Renal cortical epithelial cell (primary cell): ENCODE data around the gene TMEM232. TPM values are rescaled to one million over a fixed set of nuclear protein-coding genes. Genes with fewer than 3 reads are reported as not detected.

Experiments
- DNase-seq: peaks from one replicate; pipeline ENCODE4 v3.0.0-alpha.2; 2011; ENCODE audit warnings: low read depth
- total RNA-seq: library from RNA; depleted of rRNA; stranded (reverse); fragments of >200 nt; gene quantifications from 2 replicates; pipeline ENCODE4 v1.2.3, GENCODE V29; 2014

TMEM232 gene
- total RNA-seq, 1 donor from 2014 or later = 9.1 TPM

DNA sequence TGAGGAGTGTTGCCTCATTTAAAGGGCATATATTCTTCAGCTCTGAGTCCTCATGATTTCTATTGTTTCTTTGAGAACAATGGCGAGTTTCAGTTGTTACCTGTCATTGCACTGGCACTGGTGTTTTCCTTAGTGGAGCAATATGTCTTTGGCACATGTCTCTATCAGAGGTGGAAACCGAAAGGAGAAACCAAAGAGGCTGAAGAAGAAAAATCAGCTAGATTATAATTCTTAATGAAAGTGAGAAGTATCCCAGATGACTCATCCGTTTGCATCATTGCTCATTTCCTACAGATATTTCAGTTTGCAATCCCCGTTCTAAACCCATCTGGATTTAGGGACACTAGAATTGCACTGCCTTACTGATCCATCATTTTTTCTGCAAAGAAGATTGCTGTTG lies 324.6 kb downstream of the TMEM232 start:
- DNase-seq = peak; percentile 6

DNA sequence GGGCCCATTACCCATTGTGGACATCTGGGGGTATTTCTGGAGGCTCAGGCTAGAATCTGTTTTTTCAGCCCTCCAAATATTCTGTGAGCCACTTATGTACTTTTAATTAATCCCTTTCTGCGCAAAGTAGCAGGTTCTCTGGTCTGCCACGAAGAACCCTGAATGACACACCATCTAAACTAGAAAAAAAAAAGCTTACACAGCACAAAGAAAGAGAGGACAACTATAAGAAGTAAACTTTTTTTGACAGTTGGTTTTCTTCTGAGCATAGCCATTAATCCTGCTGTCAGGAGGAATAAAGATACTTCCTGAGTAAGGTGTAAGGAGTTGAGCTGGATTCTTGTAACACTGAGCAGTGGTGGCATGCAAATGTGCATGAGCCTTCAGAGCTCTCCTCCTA lies 327.5 kb downstream of the TMEM232 start:
- DNase-seq = no peak

DNA sequence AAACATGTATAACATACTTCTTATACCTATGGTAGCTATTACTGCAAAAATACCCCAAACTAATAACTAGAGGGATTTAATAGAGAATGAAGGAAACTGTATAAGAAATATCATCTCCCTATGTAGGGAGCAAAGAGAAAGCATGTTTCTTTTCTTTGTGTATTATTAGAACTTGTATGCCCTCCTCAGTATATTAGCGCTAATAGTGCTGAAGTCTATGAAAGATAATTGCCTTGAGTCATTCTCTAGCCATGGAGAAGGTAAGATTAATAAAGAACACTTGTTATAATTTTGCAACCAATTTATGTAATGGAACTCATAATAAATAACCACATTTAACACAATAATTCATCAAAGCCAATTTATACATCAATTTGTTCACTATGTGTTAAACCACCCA lies 329.2 kb downstream of the TMEM232 start:
- DNase-seq = no peak

DNA sequence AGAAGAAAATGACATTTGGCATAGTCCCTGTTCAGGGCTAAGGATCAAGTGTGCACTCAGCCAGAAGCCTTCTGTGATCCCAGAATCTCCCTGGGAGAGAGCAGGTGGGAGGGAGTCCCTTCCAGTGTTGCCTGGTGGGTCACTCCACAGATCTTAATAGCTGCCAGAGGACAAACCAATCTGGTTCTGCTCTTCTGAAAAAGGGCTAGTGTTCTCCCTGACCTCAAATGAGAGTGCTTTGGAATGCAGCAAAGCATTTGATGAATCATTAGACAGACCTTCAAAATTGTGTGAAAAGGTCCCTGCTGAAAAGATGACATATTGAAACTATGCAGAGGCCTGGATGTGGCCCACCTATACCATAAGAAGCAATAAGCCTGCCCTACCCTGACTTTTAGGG lies 339.7 kb downstream of the TMEM232 start:
- peak; percentile 90 for DNase-seq

DNA sequence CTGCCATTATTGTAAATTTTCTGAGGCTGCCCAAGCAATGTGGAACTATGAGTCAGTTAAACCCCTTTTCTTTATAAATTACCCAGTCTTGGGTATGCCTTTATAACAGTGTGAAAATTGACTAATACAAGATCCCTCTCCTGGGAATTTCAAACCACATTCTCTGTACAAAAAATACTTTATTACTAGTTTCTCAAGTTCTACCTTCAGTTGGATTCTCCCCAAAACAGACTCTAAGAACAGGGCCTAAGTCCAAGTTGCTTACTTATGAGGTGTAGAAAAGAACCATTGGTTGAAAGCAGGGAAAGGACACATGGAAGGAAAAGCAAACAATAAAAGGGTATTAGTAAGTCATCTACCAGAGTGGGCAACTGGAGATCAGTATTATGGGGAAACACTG lies 343.2 kb downstream of the TMEM232 start:
- DNase-seq = no peak

DNA sequence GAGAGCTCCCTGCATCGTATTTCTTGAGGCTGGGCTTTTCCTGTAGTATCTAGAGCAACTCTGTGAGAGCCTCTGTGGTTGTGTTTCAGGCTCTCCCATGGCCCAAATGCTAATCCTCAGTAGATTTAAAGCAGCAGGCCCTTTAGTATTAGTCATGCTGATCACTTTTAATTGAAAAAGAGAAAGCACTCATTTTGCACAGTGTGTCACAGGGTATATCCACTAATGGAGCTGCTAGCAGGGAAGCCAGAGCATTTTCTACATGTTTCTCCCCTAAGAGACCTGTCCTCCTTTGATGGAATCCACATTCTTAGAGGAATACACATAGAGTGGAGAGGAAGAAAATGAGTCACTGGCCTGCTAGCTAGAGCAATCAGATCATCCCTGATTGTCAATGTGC lies 348.5 kb downstream of the TMEM232 start:
- DNase-seq = peak; percentile 85

DNA sequence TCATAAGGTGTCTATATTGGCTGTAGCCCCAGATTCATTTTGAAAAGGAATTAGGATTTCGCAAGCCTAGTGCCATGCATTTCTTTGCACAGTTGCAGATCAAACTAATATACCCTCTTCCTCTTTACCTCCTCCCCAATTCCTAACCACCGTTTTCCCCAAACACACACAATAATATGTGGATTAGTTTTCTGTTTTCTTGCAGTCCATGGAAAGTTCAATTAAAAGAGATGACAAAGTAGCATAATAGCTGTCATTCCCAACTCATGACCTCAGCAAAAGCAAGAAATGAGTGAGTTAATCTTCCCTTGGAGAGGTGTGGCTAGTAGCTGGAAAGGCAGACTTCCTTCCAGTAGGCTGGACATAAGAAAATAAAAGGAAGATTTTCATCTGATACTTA lies 349.1 kb downstream of the TMEM232 start:
- peak; percentile 42 for DNase-seq

DNA sequence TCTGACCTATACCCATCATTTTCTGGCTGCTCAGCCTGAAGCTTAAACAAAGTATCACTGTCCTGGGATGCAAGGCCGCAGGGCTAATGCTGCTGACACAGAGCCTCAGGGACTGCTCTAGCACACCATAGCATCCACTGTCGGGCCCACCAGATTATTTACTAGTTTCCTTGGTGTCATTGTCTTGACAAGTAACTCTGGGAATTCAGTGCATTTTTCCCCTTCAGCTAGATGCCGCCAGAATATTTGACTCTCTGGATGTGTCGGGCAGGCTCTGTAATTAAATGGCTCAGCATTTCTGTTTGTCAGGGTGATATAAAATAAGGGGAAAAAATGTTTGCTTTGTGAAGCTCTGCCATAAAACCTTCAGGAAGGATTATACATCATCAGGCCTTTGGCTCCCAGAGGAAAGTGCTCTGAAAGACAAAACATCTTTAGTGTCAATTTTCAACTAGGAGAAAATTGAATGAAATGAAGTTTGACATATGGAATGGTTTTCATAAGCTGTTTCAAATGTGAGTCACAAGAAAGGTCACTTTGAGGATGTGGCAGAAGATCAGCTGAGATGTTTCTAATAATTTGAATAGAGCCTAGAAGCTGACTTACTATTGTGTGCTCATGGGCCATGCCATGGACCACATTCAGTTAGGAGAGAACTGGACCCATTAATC lies 350.1 kb downstream of the TMEM232 start:
- no peak for DNase-seq

DNA sequence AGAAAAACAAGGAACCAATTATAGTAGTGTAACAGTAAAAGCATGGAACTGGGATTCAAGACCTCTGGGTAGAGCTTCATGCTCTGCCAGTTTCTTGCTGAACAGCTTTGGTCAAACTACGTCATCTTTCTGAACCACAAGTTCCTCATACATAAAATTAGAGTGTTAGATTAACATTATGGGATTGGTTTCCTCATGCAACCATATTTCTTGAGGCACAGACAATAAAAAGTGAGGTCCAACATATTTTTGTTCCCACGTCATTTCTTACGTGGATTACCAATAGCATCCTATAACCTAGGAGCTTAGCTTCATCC lies 354.8 kb downstream of the TMEM232 start:
- DNase-seq = peak; percentile 67

DNA sequence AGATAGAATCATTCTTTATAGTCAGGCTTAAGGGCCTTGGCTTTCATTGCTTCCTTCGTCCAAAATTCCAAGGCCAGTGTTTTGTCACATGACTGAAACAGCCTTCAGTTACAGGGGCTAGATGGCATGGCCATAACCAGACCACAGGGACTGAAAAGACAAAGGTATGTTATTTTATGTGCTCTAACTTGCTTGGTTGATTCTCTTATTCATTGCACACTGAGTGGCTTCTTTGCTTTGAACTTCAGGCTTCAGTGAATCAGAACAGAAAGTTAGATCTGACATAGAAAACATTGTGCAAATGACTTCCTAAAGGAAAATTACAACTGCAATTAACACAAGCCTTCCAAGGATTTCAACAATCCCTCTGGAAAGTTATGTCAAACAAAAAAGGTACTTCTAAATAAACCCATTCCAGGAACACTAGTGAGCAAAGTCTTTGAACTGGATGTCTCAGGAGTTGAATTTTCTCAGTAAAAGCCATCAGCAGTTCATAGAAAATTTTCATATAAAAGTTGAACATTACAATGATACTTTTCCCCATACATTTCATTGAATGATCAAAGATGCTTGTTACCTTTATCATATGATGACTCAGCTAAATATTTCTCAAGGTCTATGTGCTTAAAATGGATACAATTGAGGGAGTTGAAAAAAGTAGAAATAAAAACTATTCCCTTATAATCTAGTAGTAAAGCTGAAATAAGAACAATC lies 355.3 kb downstream of the TMEM232 start:
- DNase-seq = peak; percentile 94

Other genes starting within 250 kb of the TMEM232 start
- gene SLC25A46, start 12.3 kb upstream of the TMEM232 start, total RNA-seq = 96.4 and 119 TPM in 2 replicates